SJSA1 (cell line): ENCODE data around the gene OR4E1. TPM values are rescaled to one million over a fixed set of nuclear protein-coding genes. Genes with fewer than 3 reads are reported as not detected.
"Not testable (repeated sequence)": the region's sequence is repeated elsewhere in the genome, so short reads cannot be mapped to it uniquely, and the experiment has no call there.

ENCODE experiments used
- DNase-seq, 2 experiments: peaks; one replicate each; pipeline ENCODE4 v3.0.0-alpha.2; 2015 to 2020; ENCODE audit warnings: low spot score in 2 of 2, low read depth in 1 of 2
- H3K27ac ChIP-seq: fragments of 250-450 bp; sonication (Bioruptor Pico); 2 replicates; pipeline ENCODE4 v1.5.1; 2020; ENCODE audit warnings: mild to moderate bottlenecking, moderate library complexity
- H3K27me3 ChIP-seq: fragments of 250-450 bp; sonication (Bioruptor Pico); replicated peaks from 2 replicates; pipeline ENCODE4 v1.5.1; 2020; ENCODE audit warnings: mild to moderate bottlenecking, moderate library complexity
- H3K36me3 ChIP-seq: fragments of 250-450 bp; sonication (Bioruptor Pico); 2 replicates; pipeline ENCODE4 v1.5.1; 2020; ENCODE audit warnings: mild to moderate bottlenecking
- H3K4me1 ChIP-seq: fragments of 250-450 bp; sonication (Bioruptor Pico); replicated peaks from 2 replicates; pipeline ENCODE4 v1.6.1; 2021; ENCODE audit warnings: mild to moderate bottlenecking
- H3K4me3 ChIP-seq: fragments of 250-450 bp; sonication (Bioruptor Pico); 2 replicates; pipeline ENCODE4 v1.5.1; 2020; ENCODE audit warnings: mild to moderate bottlenecking
- H3K9me3 ChIP-seq: fragments of 250-450 bp; sonication (Bioruptor Pico); replicated peaks from 2 replicates; pipeline ENCODE4 v1.5.1; 2020; ENCODE audit warnings: mild to moderate bottlenecking
- total RNA-seq: library from RNA; depleted of rRNA; stranded (reverse); fragments of >200 nt; shearing (Covaris generic); gene quantifications from 2 replicates; pipeline ENCODE4 v1.2.3, GENCODE V29; 2014; rRNA removed

Gene OR4E1, protein sequence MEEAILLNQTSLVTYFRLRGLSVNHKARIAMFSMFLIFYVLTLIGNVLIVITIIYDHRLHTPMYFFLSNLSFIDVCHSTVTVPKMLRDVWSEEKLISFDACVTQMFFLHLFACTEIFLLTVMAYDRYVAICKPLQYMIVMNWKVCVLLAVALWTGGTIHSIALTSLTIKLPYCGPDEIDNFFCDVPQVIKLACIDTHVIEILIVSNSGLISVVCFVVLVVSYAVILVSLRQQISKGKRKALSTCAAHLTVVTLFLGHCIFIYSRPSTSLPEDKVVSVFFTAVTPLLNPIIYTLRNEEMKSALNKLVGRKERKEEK
- not detected in 2 replicates for total RNA-seq

DNA sequence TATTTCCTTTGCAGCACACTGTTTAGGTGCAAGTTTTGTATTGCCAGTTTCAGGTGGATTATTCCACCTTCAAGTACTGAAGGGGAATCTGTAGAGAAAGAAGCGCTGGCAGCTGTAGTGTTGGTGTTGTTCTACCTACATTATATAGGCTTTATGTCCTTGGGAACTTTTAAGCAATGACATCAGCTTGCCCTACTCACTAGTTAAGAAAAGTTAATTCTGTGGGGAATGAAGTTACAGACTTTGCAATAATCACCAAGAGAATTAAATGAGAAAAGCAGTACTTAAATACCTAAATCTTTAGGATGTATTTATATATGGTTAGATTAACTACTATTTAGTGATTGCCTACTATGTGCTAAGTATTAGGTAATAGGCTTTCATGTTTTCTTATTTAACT is at the start of gene OR4E1:
Gene OR4E1, minus strand, starts transcription at position 101 of the 400 bp plus-strand sequence. CDS start 2,883 bp downstream, outside the sequence.
- H3K9me3 ChIP-seq, result no peaks in the 10 kb centered on the region
- H3K4me1 ChIP-seq, result peaks cover 9% of the 10 kb centered on the region
- no peaks in the 10 kb centered on the region for H3K27me3 ChIP-seq
- no peak within 1 kb of the TSS for H3K4me3 ChIP-seq
- DNase-seq, result no peak
- no peak within 1 kb of the TSS for H3K27ac ChIP-seq
- H3K36me3 ChIP-seq, result no peaks in the 10 kb centered on the region

- Histone ChIP-seq H3K4me3 (no peak overlapping the region), H3K36me3 (no peaks in the 10 kb centered on the region), H3K9me3 (no peaks in the 10 kb centered on the region), H3K27me3 (peaks cover 37% of the 10 kb centered on the region), H3K27ac (no peak overlapping the region), H3K4me1 (no peaks in the 10 kb centered on the region)
- DNase-seq, result no peak
Measured at GRCh38 chr14:21721504-21721903, 47.9 kb upstream of the OR4E1 start.

GRCh38 chr14:21719841-21720240 is 46.2 kb upstream of the OR4E1 start:
- Histone ChIP-seq H3K9me3 (no peaks in the 10 kb centered on the region), H3K36me3 (no peaks in the 10 kb centered on the region), H3K27ac (no peak overlapping the region), H3K4me3 (no peak overlapping the region), H3K27me3 (peaks cover 29% of the 10 kb centered on the region), H3K4me1 (no peaks in the 10 kb centered on the region)
- DNase-seq, result no peak

DNA sequence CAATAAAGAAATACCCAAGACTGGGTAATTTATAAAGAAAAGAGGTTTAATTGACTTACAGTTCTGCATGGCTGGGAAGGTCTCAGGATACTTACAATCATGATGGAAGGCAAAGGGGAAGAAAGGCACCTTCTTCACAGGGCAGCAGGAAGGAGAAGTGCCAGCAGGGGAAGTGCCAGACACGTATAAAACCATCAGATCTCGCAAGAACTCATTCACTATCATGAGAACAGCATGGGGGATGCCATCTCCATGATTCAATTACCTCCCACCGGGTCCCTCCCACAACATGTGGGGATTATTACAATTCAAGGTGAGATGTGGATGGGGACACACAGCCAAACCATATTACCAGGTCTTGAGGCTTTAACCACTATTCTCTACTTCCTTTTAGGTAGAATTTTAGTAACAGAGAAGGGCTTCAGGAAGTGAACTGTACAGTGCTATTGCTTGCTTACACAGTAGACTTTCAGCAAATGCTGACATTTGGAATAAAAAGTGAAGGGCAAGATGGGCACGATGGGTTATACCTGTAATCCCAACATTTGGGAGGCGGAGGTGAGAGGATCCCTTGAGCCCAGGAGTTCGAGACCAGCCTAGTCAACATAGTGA is 40.8 kb upstream of the OR4E1 start:
- H3K9me3 ChIP-seq, result no peaks in the 10 kb centered on the region
- no peak for DNase-seq
- H3K4me1 ChIP-seq, result no peaks in the 10 kb centered on the region
- no peak overlapping the region for H3K27ac ChIP-seq
- H3K36me3 ChIP-seq, result no peaks in the 10 kb centered on the region
- H3K27me3 ChIP-seq, result 0 out of 2 replicates have a peak, but pooled peaks cover 12% of the 10 kb centered on the region
- no peak overlapping the region for H3K4me3 ChIP-seq

DNA sequence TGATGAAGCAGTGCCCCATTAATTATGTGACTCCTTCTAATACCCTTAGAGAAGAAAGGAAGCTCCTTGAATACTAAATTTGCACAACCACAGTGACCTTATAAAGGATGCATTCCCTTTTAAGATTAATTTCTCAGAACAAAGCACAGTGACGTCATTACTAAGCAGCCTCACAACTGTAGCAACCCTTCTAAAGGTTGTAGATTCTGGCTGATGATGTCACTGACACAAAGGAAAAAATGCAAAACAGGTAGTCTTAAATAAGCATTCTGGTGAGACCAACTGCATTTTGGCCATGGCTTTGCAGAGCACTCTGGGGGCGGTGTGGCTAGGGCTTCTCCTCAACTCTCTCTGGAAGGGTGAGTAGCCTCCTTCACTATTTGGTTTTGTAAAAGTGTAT is 38.4 kb upstream of the OR4E1 start:
- Histone ChIP-seq H3K4me3 (no peak overlapping the region), H3K36me3 (no peaks in the 10 kb centered on the region), H3K9me3 (no peaks in the 10 kb centered on the region), H3K27ac (no peak overlapping the region), H3K4me1 (no peaks in the 10 kb centered on the region), H3K27me3 (0 out of 2 replicates have a peak, but pooled peaks cover 3% of the 10 kb centered on the region)
- no peak for DNase-seq

GRCh38 chr14:21711360-21711961 is 37.8 kb upstream of the OR4E1 start:
- no peak overlapping the region for H3K27ac ChIP-seq
- DNase-seq, result peak in 1 of 2 experiments; percentile 5
- no peaks in the 10 kb centered on the region for H3K4me1 ChIP-seq
- no peak overlapping the region for H3K4me3 ChIP-seq
- no peaks in the 10 kb centered on the region for H3K9me3 ChIP-seq
- H3K36me3 ChIP-seq, result no peaks in the 10 kb centered on the region
- no peaks in the 10 kb centered on the region for H3K27me3 ChIP-seq

- H3K27me3 ChIP-seq, result no peaks in the 10 kb centered on the region
- H3K9me3 ChIP-seq, result no peaks in the 10 kb centered on the region
- DNase-seq, result no peak
- H3K4me1 ChIP-seq, result no peaks in the 10 kb centered on the region
- H3K36me3 ChIP-seq, result no peaks in the 10 kb centered on the region
- H3K4me3 ChIP-seq, result no peak overlapping the region
- H3K27ac ChIP-seq, result no peak overlapping the region
Measured at GRCh38 chr14:21704338-21704737, 30.7 kb upstream of the OR4E1 start.

GRCh38 chr14:21703357-21704326 is 30.0 kb upstream of the OR4E1 start:
- no peak for DNase-seq
- H3K27ac ChIP-seq, result no peak overlapping the region
- H3K36me3 ChIP-seq, result no peaks in the 10 kb centered on the region
- H3K9me3 ChIP-seq, result no peaks in the 10 kb centered on the region
- no peak overlapping the region for H3K4me3 ChIP-seq
- no peaks in the 10 kb centered on the region for H3K27me3 ChIP-seq
- H3K4me1 ChIP-seq, result no peaks in the 10 kb centered on the region

- no peak for DNase-seq
- no peaks in the 10 kb centered on the region for H3K27me3 ChIP-seq
- no peaks in the 10 kb centered on the region for H3K4me1 ChIP-seq
- no peak overlapping the region for H3K27ac ChIP-seq
- H3K36me3 ChIP-seq, result no peaks in the 10 kb centered on the region
- no peak overlapping the region for H3K4me3 ChIP-seq
- no peaks in the 10 kb centered on the region for H3K9me3 ChIP-seq
Measured at GRCh38 chr14:21702316-21702715, 28.7 kb upstream of the OR4E1 start.

GRCh38 chr14:21699551-21699950 is 25.9 kb upstream of the OR4E1 start:
- DNase-seq, result no peak
- H3K27me3 ChIP-seq, result no peaks in the 10 kb centered on the region; the same call in 1 of the 2 replicates
- no peaks in the 10 kb centered on the region for H3K9me3 ChIP-seq
- no peaks in the 10 kb centered on the region for H3K36me3 ChIP-seq
- no peaks in the 10 kb centered on the region for H3K4me1 ChIP-seq
- no peak overlapping the region for H3K4me3 ChIP-seq
- H3K27ac ChIP-seq, result no peak overlapping the region

DNA sequence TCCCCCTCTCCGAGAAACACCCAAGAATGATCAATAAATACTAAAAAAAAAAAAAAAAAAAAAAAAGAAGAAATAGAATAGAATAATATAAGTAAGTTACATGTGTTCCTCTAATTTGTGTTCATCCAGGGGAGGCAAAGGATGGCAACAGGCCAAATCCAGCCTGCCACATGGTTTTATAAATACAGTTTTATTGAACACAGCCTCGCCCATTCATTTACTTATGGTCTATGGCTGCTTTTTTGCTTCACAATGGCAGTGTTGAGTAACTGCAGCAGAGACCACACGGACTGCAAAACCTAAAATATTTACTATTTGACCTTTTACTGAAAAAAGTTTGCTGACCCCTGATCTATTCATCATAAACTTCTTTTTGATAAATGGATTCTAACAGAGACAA is 24.9 kb upstream of the OR4E1 start:
- H3K36me3 ChIP-seq, DNase-seq: not testable (repeated sequence)

GRCh38 chr14:21697662-21698061 is 24.0 kb upstream of the OR4E1 start:
- H3K4me1 ChIP-seq, H3K4me3 ChIP-seq, H3K27ac ChIP-seq, DNase-seq, H3K27me3 ChIP-seq, H3K9me3 ChIP-seq, H3K36me3 ChIP-seq: not testable (repeated sequence)

More for the DNA sequence above, 24.9 kb upstream of the OR4E1 start:
- H3K4me3 ChIP-seq, H3K4me1 ChIP-seq, H3K27me3 ChIP-seq, H3K27ac ChIP-seq, H3K9me3 ChIP-seq: not testable (repeated sequence)

GRCh38 chr14:21694425-21694824 is 20.8 kb upstream of the OR4E1 start:
- DNase-seq, result no peak

More at GRCh38 chr14:21694425-21694824, 20.8 kb upstream of the OR4E1 start:
- no peaks in the 10 kb centered on the region for H3K36me3 ChIP-seq
- H3K9me3 ChIP-seq, result no peaks in the 10 kb centered on the region
- H3K4me3 ChIP-seq, result no peak overlapping the region
- no peaks in the 10 kb centered on the region; the same call in none of the 2 replicates for H3K27me3 ChIP-seq
- H3K27ac ChIP-seq, result no peak overlapping the region
- no peaks in the 10 kb centered on the region for H3K4me1 ChIP-seq
